HG03045 (cell line): ENCODE data around the gene GJA10.
"Not testable (repeated sequence)": the region's sequence is repeated elsewhere in the genome, so short reads cannot be mapped to it uniquely, and the experiment has no call there.

Experiments
- ATAC-seq: cut with Tn5 transposase; IDR thresholded peaks from one replicate; pipeline ENCODE4 v1.9.1; 2021; ENCODE audit warnings: mild to moderate bottlenecking, moderate library complexity; ENCODE audit not compliant: unreplicated experiment

Gene GJA10

DNA sequence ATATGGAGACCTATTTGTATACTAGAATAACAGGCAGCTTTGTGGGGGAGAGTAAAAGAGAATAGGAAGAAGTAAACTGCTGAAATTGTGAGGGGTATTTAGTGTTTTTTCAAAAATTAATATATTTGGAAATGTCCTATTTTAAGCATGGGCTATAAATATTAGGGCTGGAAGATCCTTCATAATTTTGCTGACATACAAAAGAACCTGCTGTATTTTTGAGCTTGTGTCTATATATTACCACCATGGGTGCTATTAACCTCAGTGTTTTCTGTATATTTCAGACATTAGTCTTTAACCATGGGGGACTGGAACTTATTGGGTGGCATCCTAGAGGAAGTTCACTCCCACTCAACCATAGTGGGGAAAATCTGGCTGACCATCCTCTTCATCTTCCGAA is at the start of gene GJA10:
TSS of gene GJA10 (plus strand) at position 301 of the 400 bp plus-strand sequence. CDS start at position 301, 0 bp downstream.
- ATAC-seq: no peak

DNA sequence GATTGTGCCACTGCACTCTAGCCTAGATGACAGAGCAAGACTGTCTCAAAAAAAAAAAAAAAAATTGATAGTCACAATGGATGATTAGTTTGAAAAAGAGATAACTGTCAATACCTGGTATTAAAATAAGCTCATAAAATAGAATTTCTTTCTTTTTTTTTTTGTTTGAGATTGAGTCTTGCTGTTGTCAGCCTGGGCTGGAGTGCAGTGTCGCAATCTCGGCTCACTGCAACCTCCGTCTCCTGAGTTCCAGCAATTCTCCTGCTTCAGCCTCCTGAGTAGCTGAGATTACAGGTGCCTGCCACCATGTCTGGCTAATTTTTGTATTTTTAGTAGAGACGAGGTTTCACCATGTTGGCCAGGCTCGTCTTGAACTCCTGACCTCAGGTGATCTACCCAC is 46.8 kb upstream of the GJA10 start:
- ATAC-seq: not testable (repeated sequence)

DNA sequence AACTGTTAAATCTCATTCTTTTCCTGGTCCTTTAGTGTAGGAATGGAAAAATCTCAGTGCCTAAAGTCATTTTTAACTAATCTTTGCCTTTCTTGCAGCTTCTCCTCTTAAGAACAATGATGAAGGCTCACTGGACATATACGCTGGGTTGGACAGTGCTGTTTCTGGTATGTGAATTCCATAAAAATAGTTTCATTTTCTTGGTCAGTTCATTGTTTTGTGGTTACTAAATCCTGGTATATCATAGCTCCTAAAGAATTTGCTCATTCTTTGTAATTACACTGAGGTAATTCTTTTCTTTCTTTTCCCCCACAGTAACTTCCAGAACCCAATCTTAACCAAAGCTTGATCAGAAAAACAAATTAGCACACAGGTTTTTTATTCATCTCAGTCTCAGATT is 41.2 kb upstream of the GJA10 start:
- no peak for ATAC-seq

DNA sequence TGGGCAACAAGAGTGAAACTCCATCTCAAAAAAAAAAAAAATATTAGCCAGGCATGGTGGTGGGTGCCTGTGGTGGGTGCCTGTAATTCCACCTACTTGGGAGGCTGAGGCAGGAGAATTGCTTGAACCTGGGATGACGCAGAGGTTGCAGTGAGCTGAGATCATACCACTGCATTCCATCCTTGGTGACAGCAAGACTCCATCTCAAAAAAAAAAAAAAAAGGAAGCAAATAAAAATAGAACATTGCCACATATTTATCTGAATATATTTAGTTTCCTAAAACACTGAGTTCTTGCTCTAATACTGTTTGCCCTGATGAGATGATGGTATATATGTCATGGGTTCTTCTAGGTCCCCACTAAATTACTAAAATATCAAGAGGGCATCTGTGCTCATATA is 36.2 kb upstream of the GJA10 start:
- ATAC-seq: no peak

DNA sequence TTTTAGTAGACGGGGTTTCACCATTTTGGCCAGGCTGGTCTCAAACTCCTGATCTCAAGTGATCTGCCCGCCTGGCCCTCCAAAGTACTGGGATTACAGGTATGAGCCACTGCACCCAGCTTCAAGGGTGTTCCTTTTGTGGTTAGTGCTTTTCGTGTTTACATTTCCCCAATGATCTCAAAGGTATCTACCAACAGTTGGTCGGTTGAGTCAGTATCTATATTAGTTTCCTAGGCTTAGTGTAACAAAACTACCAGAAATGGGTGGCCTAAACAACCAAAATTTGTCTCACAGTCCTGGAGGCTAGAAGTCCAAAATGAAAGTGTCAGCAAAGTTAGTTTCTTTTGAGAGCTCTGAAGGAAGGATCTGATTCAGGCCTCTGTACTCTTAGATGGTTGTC is 34.5 kb upstream of the GJA10 start:
- ATAC-seq: peak; percentile 62

DNA sequence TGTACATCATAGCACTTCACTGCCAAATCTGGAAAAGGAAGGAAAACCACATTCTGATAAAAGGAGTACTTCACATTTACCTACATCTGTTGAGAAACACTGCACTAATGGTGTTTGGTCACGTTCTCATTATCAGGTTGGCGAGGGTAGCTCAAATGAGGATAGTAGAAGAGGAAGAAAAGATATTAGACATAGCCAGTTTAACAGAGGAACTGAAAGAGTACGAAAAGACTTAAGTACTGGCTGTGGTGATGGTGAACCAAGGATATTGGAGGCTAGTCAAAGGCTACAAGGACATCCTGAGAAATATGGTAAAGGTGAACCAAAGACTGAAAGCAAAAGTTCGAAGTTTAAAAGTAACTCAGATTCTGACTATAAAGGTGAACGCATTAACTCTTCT is 32.0 kb upstream of the GJA10 start:
- ATAC-seq: peak; percentile 58

DNA sequence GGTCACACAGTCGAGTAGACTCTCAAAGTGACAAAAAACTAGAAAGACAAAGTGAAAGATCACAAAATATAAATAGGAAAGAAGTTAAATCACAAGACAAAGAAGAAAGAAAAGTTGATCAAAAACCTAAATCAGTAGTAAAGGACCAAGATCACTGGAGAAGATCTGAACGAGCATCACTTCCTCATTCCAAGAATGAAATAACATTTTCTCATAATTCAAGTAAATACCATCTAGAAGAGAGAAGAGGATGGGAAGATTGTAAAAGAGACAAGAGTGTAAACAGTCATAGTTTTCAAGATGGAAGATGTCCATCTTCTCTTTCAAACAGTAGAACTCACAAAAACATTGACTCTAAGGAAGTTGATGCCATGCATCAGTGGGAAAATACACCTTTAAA is 31.6 kb upstream of the GJA10 start:
- ATAC-seq: no peak

DNA sequence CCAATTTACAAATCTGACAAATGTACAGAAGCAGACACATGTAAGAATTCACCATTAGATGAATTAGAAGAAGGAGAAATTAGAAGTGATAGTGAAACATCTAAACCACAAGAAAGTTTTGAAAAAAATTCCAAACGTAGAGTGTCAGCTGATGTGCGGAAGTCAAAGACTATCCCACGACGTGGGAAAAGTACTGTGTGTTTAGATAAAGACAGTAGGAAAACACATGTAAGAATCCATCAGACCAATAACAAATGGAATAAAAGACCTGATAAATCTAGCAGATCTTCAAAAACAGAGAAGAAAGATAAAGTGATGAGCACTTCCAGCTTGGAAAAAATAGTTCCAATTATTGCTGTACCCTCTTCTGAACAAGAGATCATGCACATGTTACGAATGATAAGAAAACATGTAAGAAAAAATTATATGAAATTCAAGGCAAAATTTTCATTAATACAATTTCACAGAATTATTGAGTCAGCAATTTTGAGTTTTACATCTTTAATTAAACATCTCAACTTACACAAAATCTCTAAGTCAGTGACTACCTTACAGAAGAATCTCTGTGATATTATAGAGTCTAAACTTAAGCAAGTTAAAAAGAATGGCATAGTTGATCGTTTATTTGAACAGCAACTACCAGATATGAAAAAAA is 28.1 kb upstream of the GJA10 start:
- no peak for ATAC-seq

DNA sequence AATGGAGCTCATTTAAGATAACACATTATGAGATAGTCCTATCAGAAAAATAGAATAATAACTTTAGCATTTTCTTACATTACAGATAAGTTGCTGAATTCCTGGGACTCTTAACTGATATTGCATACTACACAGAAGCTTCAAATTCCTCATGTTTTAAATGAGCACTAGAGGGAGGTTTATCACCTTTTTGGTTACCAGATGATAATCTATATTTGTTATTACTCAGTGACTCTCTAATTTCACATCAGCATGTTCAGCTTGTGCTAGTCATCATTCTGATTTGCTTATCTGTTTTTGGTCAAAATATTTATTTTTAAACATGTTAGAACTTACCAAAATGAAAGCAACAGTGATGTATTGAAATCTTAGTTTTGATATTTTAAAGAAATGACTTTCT is 20.5 kb upstream of the GJA10 start:
- no peak for ATAC-seq

DNA sequence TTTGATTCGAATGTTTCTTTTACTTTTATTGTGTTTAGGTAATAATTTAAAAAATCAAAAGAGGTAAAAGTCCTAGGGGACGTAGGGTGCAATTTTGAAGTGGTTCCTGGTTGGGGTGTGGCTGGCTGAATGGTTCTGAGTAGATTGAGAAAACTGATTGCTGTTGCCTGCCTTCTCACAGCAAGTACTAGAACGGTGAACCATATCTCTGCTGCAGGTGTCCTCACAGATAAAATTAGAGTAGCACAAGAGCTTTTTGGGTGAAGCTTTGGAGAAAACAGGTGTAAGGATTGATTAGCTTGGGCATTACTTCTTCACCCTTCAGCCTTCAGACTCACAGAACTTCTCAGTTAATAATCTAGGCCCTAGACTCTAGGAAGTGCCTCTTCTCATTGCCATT is 19.8 kb upstream of the GJA10 start:
- ATAC-seq: no peak

DNA sequence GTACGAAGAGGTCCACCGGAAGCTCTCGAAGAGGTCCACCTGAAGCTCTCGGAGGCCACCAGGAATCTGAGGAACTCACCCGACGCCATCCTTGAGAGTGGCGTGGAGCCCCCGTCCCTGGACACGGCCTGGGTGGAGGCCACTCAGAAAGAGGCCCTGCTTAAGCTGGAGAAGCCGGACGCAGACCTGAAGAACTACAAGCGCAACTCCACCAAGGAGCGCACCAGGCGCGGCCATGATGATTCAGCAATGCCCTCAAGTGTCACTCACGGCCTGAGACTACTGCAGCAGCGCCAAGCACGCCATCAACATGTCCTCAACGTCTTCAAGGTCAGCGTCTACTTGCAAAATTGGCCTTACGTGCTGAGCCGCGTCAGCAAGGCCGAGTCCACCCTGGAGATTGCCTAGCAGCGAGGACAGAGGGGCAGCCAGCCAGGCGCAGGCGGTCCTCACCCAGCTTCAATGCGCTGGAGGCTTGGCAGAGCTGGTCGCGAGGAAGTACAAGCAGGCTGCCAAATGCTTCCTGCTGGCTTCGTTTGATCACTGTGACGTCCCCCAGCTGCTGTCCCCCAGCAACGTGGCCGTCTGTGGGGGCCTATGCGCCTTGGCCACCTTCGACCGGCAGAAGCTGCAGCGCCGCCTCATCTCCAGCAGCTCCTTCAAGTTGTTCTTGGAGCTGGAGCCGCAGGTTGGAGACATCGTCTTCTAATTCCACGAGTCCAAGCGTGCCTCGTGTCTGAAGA is 7.7 kb upstream of the GJA10 start:
- ATAC-seq: no peak

DNA sequence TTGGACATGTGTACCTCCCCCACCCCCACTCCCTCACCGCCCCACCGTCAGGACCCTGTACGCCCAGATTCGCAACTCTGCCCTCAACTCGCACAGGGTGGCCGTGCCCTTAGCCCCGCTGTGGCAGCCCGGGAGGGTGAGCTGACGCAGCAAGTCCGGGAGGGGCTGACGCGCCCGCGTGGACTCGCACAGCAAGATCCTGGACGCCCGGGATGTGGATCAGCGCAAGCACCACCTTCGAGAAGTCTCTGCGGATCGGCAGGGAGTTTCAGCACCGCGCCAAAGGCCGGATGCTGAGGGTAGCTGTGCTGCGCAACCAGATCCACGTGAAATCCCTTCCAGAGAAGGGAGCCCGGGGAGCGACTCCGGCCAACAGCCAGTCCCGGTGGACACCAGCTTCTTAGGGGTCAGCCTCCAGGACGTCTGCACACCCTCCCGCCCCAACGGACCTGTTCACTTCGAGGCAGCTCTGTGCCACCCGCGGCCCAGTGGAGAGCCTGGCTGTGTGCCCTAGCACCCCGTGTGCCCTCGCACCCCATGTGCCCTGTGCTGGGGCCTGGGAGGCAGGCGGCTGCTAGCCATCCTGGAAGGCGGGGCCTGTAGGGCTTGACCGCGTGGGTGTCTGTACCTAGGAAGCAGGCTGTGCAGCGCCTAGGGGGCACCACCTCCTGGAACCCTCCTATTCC is 6.7 kb upstream of the GJA10 start:
- ATAC-seq: no peak

DNA sequence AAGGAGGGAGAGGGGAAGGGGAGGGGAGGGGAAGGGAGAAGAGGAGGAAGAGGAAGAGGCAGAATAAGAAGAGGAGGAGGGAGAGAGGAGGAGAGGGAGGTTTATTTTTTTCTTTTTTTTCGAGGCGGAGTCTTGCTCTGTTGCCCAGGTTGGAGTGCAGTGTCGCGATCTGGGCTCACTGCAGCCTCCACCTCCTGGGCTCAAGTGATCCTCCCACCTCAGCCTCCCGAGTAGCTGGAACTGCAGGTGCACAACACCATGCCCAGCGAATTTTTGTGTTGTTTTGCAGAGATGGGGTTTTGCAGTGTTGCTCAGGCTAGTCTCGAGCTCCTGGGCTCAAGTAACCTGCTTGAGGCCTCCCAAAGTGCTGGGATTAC is 6.1 kb upstream of the GJA10 start:
- ATAC-seq: no peak

DNA sequence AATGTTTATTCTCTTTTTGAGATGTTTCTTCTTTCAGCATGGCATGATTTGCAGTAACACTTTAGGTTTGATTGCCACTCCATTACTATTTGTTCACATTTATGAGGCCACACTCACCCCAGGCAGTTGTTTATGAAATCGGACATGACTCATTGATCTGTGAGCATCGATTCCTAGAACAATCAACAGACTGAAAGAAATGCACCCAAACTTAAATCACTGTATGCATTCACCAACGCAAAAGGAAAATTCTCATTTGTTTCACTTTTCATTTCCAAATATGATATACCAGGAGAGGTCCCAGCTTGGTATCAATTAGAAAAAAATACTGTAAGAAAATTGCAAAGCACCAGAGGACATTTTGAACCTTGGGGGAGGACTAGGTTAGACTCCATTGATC is 5.4 kb upstream of the GJA10 start:
- ATAC-seq: no peak

DNA sequence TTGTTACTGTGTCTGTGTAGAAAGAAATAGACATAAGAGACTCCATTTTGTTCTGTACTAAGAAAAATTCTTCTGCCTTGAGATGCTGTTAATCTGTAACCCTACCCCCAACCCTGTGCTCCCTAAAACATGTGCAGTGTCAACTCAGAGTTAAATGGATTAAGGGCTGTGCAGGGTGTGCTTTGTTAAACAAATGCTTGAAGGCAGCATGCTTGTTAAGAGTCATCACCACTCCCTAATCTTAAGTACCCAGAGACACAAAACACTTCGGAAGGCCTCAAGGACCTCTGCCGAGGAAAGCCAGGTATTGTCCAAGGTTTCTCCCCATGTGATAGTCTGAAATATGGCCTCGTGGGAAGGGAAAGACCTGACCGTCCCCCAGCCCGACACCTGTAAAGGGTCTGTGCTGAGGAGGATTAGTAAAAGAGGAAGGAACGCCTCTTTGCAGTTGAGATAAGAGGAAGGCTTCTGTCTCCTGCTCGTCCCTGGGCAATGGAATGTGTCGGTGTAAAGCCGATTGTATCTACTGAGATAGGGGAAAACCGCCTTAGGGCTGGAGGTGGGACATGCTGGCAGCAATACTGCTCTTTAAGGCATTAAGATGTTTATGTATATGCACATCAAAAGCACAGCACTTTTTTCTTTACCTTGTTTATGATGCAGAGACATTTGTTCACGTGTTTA is 3.3 kb upstream of the GJA10 start:
- not testable (repeated sequence) for ATAC-seq

DNA sequence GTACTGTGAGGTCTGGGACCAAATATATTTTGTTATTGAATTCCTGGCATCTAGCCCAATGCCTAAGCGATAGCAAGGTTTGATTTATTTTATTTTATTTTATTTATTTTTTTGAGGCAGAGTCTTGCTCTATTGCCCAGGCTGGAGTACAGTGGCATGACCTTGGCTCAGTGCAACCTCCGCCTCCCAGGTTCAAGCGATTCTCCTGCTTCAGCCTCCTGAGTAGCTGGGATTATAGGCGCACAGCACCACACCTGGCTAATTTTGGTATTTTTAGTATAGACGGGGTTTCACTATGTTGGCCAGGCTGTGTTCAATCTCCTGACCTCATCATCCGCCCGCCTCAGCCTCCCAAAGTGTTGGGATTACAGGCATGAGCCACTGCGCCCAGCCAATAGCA is 1.7 kb upstream of the GJA10 start:
- ATAC-seq: not testable (repeated sequence)

DNA sequence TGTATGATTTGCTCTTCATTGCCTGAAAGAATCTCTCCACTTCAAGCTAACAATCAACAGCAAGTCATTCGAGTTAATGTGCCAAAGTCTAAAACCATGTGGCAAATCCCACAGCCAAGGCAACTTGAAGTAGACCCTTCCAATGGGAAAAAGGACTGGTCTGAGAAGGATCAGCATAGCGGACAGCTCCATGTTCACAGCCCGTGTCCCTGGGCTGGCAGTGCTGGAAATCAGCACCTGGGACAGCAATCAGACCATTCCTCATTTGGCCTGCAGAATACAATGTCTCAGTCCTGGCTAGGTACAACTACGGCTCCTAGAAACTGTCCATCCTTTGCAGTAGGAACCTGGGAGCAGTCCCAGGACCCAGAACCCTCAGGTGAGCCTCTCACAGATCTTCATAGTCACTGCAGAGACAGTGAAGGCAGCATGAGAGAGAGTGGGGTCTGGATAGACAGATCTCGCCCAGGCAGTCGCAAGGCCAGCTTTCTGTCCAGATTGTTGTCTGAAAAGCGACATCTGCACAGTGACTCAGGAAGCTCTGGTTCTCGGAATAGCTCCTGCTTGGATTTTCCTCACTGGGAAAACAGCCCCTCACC is 1.1 kb downstream of the GJA10 start:
- ATAC-seq: no peak

DNA sequence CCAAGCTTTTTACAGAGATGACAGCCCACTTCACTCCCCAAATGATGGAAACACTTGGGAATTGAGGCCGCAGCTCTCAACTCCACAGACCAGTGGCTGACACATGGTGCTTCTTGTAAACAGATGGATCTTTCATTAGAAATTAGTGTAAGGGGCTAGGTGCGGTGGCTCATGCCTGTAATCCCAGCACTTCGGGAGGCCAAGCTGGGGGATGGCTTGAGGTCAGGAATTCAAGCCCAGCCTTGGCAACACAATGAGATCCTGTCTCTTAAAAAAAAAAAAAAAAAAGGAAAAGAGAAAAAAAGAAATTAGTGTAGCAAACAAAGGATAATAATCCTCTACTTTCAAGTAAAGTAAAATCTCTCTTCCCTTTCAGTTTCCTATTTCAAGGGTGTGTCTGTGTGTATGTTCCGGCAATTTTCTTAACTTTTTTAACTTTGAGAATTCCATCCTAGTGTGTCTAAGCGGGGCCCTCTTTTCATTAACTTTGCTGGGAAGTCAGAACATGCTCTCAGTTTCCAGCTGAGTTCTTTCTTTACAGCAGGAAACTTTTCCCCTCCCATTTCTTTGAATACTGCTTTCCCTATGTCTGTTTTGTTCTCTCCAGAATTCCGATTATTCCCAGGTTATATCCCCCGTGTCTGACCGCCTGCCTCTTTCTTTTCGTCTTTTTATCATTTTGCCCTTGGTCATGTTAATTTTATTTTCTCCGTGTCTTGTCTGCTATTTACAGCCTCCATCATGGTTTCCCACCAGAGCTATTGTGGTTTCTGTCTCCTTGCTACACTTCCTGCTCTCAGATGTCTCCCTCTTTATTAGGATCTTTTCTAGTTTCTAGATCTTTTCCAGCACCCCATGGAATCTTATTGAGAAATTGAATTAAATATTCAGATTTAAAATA is 16.0 kb downstream of the GJA10 start:
- not testable (repeated sequence) for ATAC-seq

DNA sequence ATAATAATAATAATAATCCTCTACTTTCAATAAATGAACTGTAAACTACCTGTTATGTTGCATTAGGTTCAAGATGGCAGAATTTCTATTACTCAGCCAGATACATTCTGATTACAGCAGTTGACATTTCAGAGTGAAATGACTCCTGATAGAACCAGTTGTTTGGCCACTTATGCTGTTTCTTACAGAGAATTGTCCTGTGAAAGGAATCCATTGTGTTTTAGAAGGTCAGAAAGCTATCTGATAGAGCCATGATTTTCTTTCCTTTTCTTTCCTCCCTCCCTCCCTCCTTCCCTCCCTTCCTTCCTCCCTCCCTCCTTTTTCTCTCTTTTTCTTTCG is 16.6 kb downstream of the GJA10 start:
- ATAC-seq: no peak
